ENCODE measurements around the gene APLF.
A peak's percentile ranks its signal among the peaks of the same experiment; 100 is the strongest.

Gene APLF

DNA sequence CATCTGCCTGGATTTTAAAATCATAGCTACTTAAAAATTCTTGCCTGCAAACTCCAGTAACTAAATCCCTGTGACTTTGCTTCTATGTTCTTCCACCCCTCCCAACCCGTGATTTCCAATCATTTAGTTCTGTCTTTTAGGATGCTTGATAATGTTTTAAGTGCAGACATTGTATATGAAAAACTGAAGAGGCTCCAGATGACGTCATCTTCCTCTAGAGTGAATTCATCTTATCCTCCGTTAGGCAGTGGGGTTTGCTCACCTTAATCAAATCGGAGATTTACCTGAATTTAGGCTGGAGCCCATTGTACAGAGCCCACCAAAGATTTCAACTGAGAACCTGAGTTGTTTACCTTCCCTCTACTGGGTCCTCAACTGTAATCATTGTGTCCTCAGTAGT is 11.2 kb upstream of the APLF start:
- TF ChIP-seq, protein P1, sequence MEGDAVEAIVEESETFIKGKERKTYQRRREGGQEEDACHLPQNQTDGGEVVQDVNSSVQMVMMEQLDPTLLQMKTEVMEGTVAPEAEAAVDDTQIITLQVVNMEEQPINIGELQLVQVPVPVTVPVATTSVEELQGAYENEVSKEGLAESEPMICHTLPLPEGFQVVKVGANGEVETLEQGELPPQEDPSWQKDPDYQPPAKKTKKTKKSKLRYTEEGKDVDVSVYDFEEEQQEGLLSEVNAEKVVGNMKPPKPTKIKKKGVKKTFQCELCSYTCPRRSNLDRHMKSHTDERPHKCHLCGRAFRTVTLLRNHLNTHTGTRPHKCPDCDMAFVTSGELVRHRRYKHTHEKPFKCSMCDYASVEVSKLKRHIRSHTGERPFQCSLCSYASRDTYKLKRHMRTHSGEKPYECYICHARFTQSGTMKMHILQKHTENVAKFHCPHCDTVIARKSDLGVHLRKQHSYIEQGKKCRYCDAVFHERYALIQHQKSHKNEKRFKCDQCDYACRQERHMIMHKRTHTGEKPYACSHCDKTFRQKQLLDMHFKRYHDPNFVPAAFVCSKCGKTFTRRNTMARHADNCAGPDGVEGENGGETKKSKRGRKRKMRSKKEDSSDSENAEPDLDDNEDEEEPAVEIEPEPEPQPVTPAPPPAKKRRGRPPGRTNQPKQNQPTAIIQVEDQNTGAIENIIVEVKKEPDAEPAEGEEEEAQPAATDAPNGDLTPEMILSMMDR (IDR thresholded peaks at IDR 0.05; ENCODE audit: low read depth, low read length): no peak
- H3K4me3 ChIP-seq (ENCODE audit: low read depth, low read length): no peak overlapping the region

DNA sequence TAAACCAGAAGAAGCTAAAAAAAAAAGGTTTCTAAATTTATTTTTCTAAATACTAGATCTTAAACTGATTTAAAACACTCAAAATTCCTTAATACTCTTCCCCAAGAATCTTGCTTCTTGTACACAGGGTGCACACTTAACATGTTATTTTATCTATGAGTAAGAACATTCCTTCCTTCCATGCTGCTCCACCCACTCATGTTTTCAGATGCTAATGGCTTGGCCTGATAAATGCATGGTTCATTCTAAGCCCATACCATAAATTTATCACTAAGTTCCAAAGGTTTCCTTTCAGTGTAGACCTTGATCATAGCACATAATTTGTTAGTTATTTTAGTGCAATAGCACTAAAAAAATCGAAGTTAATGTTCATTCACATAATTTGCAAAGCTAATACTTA is 8.4 kb upstream of the APLF start:
- TF ChIP-seq, protein P1 (IDR thresholded peaks at IDR 0.05; ENCODE audit: low read depth, low read length): no peak
- H3K4me3 ChIP-seq (ENCODE audit: low read depth, low read length): no peak overlapping the region

DNA sequence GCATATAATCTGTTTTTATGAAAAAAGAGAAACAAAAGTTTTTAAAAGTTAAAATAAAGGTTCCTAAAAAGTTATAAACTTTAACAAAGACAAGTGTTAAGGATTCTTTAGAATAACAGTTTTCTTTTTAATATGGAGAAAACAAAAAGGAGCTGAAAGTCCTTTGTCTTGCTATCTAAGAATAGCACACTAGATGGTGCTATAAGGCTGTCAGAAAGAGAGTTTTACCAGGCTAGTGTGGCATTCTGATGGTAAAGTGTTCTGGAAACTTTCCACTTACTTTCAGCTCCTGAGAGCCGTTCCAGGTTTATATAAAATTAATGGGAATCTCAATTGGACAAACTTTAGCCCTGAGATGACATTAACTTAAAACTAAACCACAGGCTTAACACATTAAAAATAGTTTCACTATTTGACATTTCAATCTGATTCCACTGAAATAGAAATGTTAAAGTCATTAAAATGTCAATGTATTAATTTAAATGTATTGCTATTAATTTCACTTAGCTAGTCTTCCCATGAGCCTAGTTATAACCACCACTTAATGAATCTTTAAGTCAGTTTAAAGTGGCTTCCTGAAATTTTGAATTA is 4.0 kb upstream of the APLF start:
- TF ChIP-seq, protein P1 (IDR thresholded peaks at IDR 0.05; ENCODE audit: low read depth, low read length): peak; percentile 43; the same call in 1 of the 2 replicates

DNA sequence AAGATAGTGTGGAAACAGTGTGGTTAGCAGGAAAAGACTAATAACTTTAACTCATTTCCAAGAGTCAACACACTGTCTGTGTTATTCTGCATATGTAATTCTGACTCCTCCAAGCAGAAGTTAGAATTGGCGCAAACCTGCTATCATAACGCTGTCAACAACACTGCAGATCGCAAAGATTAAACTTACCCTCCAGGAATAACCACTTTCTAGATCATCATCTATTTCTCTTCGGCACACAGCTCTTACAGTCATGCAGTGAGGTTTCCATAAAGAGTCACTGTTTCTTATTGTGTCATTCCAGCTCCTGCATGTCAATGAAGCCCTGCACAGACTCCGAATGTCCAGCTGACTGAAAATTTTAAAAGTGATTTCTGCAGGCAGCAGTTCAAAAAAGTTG is 2.7 kb upstream of the APLF start:
- H3K4me3 ChIP-seq (ENCODE audit: low read depth, low read length): no peak overlapping the region
- TF ChIP-seq, protein P1 (IDR thresholded peaks at IDR 0.05; ENCODE audit: low read depth, low read length): no peak

More for the DNA sequence above, 4.0 kb upstream of the APLF start:
- no peak overlapping the region for H3K4me3 ChIP-seq (ENCODE audit: low read depth, low read length)

DNA sequence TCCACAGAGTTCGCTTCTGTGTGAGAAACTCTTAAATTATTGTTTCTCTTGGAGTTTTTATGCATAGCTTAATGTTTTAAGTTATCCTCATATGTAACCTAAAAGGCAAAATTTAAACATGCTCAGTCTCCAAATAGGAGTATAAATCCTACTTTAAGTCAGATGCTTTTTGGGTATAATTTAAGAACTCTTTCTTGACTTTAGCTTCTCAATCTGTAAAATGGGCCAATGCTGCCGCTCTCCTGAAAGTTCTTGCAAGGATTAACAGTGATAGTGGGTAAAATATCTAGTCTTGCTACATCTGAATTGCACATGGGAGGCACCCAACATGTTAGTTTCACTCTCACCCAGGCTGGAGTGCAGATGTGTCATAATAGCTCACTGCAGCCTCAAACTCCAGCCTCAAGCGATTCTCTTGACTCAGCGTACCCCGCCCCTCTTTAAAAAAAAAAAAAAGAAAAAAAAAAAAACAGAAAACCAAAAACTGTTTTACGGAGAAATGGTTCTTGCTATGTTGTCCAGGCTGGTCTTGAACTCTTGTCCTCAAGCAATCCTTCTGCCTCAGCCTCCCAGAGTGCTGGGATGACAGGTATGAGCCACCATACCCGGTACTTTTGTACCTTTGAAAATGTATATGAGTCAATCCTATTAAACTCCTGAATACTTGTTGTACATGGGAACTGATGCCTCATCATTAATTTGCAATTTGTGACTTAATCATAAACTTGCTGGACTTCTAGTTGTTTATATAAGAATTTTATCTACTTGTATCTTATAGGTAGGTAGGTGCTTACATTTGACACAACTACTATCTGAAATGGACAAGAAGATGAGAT is 2.1 kb upstream of the APLF start:
- no peak overlapping the region for H3K4me3 ChIP-seq (ENCODE audit: low read depth, low read length)
- TF ChIP-seq, protein P1 (IDR thresholded peaks at IDR 0.05; ENCODE audit: low read depth, low read length): no peak

DNA sequence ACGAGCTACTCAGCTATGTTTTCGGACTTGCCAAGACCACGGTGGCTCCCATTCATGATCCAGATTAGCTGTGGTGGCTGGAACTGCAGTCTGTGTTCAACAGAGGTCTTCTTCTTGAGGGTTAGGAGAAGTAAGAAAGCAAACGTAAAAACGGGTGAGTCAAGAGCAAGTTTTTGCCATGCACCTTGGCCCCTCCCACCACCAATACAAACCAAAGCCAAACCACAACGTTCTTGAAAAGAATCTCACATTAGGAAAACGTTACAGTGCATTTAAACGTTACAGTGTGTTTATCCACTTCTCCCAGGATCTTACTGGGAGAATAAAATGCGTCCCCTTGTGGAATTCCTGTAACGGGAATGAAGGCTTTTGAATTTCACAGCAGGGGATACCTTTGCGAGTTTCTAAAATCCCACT is 1.0 kb upstream of the APLF start:
- TF ChIP-seq, protein P1 (IDR thresholded peaks at IDR 0.05; ENCODE audit: low read depth, low read length): no peak
- H3K4me3 ChIP-seq (ENCODE audit: low read depth, low read length): peak overlapping the region; percentile 99

DNA sequence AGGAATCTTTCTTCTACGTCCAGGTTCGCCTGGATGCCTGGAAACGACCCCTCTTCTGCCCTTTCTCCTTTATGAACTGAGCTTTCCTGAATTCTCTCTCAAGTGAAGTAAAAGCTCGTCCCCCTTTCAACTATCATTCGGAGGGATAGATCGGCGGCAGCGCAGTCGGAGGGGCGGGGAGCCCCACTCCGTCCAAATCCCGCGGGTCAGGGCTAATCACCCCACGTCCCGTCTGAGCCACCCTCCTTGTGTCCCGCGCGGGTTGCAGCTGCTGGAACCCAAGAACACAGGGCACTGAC is 658 bp upstream of the APLF start:
- H3K4me3 ChIP-seq (ENCODE audit: low read depth, low read length): peak overlapping the region; percentile 99
- TF ChIP-seq, protein P1 (IDR thresholded peaks at IDR 0.05; ENCODE audit: low read depth, low read length): no peak

Measured in WI38 (cell line).